IPS-18a (cell line): ENCODE data around the gene FERMT1.
"Not testable (repeated sequence)": the region's sequence is repeated elsewhere in the genome, so short reads cannot be mapped to it uniquely, and the experiment has no call there.

Source experiments
- H3K27ac ChIP-seq: one replicate; pipeline ENCODE4 v1.5.1; 2013; ENCODE audit warnings: low read length
- H3K27me3 ChIP-seq: one replicate; pipeline ENCODE4 v1.6.1; 2013; ENCODE audit warnings: mild to moderate bottlenecking, low read length; ENCODE audit not compliant: control insufficient read depth, insufficient read depth
- H3K36me3 ChIP-seq: one replicate; pipeline ENCODE4 v1.6.1; 2013; ENCODE audit warnings: low read depth, low read length; ENCODE audit not compliant: control insufficient read depth
- H3K4me1 ChIP-seq: one replicate; pipeline ENCODE4 v1.6.1; 2013; ENCODE audit warnings: low read depth, low read length; ENCODE audit not compliant: control insufficient read depth
- H3K4me3 ChIP-seq: one replicate; pipeline ENCODE4 v1.5.1; 2013; ENCODE audit warnings: low read length
- H3K9ac ChIP-seq: one replicate; pipeline ENCODE4 v1.6.1; 2013; ENCODE audit warnings: mild to moderate bottlenecking, low read length, moderate library complexity
- H3K9me3 ChIP-seq: one replicate; pipeline ENCODE4 v1.6.1; 2013; ENCODE audit warnings: low read depth, low read length; ENCODE audit not compliant: control insufficient read depth

The FERMT1 gene

GRCh38 chr20:6113951-6114350 is 8.9 kb downstream of the FERMT1 start:
- peaks cover 11% of the 10 kb centered on the region for H3K9me3 ChIP-seq
- H3K27ac ChIP-seq: no peak overlapping the region
- H3K4me1 ChIP-seq: no peaks in the 10 kb centered on the region
- no peak overlapping the region for H3K9ac ChIP-seq
- no peaks in the 10 kb centered on the region for H3K27me3 ChIP-seq
- H3K4me3 ChIP-seq: no peak overlapping the region
- H3K36me3 ChIP-seq: peaks cover 32% of the 10 kb centered on the region

GRCh38 chr20:6112965-6113364 is 9.9 kb downstream of the FERMT1 start:
- not testable (repeated sequence) for H3K4me1 ChIP-seq, H3K9ac ChIP-seq, H3K27ac ChIP-seq, H3K4me3 ChIP-seq, H3K27me3 ChIP-seq
- Histone ChIP-seq H3K36me3 (peaks cover 27% of the 10 kb centered on the region), H3K9me3 (peaks cover 11% of the 10 kb centered on the region)

GRCh38 chr20:6108330-6108729 is 14.5 kb downstream of the FERMT1 start:
- Histone ChIP-seq H3K36me3 (peaks cover 4% of the 10 kb centered on the region), H3K4me1 (no peaks in the 10 kb centered on the region), H3K9me3 (no peaks in the 10 kb centered on the region), H3K27ac (no peak overlapping the region), H3K27me3 (no peaks in the 10 kb centered on the region), H3K4me3 (no peak overlapping the region), H3K9ac (no peak overlapping the region)

GRCh38 chr20:6104493-6105188 is 18.2 kb downstream of the FERMT1 start:
- no peak overlapping the region for H3K9ac ChIP-seq
- no peak overlapping the region for H3K4me3 ChIP-seq
- no peaks in the 10 kb centered on the region for H3K27me3 ChIP-seq

GRCh38 chr20:6103301-6103700 is 19.5 kb downstream of the FERMT1 start:
- no peak overlapping the region for H3K9ac ChIP-seq
- H3K4me1 ChIP-seq: no peaks in the 10 kb centered on the region
- no peak overlapping the region for H3K4me3 ChIP-seq
- H3K36me3 ChIP-seq: no peaks in the 10 kb centered on the region
- H3K27me3 ChIP-seq: no peaks in the 10 kb centered on the region
- H3K27ac ChIP-seq: no peak overlapping the region
- H3K9me3 ChIP-seq: no peaks in the 10 kb centered on the region

More at GRCh38 chr20:6104493-6105188, 18.2 kb downstream of the FERMT1 start:
- Histone ChIP-seq H3K9me3 (no peaks in the 10 kb centered on the region), H3K4me1 (no peaks in the 10 kb centered on the region), H3K36me3 (no peaks in the 10 kb centered on the region), H3K27ac (no peak overlapping the region)

GRCh38 chr20:6101346-6101745 is 21.5 kb downstream of the FERMT1 start:
- H3K27me3 ChIP-seq: no peaks in the 10 kb centered on the region
- no peak overlapping the region for H3K4me3 ChIP-seq
- no peaks in the 10 kb centered on the region for H3K4me1 ChIP-seq
- no peak overlapping the region for H3K9ac ChIP-seq
- no peaks in the 10 kb centered on the region for H3K9me3 ChIP-seq
- no peaks in the 10 kb centered on the region for H3K36me3 ChIP-seq
- H3K27ac ChIP-seq: no peak overlapping the region

- Histone ChIP-seq H3K27ac (no peak overlapping the region), H3K36me3 (no peaks in the 10 kb centered on the region), H3K9me3 (no peaks in the 10 kb centered on the region), H3K9ac (no peak overlapping the region), H3K27me3 (no peaks in the 10 kb centered on the region), H3K4me1 (no peaks in the 10 kb centered on the region), H3K4me3 (no peak overlapping the region)
Measured at GRCh38 chr20:6100246-6100645, 22.6 kb downstream of the FERMT1 start.

GRCh38 chr20:6099819-6100218 is 23.0 kb downstream of the FERMT1 start:
- Histone ChIP-seq H3K27ac (no peak overlapping the region), H3K9ac (no peak overlapping the region), H3K4me3 (no peak overlapping the region), H3K4me1 (no peaks in the 10 kb centered on the region), H3K27me3 (no peaks in the 10 kb centered on the region), H3K36me3 (no peaks in the 10 kb centered on the region), H3K9me3 (no peaks in the 10 kb centered on the region)

- no peaks in the 10 kb centered on the region for H3K27me3 ChIP-seq
- H3K36me3 ChIP-seq: peaks cover 7% of the 10 kb centered on the region
- no peak overlapping the region for H3K27ac ChIP-seq
- no peaks in the 10 kb centered on the region for H3K9me3 ChIP-seq
- no peak overlapping the region for H3K9ac ChIP-seq
- H3K4me3 ChIP-seq: no peak overlapping the region
- no peaks in the 10 kb centered on the region for H3K4me1 ChIP-seq
Measured at GRCh38 chr20:6095409-6095808, 27.4 kb downstream of the FERMT1 start.

- Histone ChIP-seq H3K4me1 (no peaks in the 10 kb centered on the region), H3K36me3 (peaks cover 7% of the 10 kb centered on the region), H3K9ac (no peak overlapping the region), H3K9me3 (no peaks in the 10 kb centered on the region), H3K27ac (no peak overlapping the region), H3K27me3 (no peaks in the 10 kb centered on the region), H3K4me3 (no peak overlapping the region)
Measured at GRCh38 chr20:6094565-6094964, 28.3 kb downstream of the FERMT1 start.

GRCh38 chr20:6094063-6094462 is 28.8 kb downstream of the FERMT1 start:
- Histone ChIP-seq H3K27ac (no peak overlapping the region), H3K4me3 (no peak overlapping the region)

GRCh38 chr20:6091661-6092060 is 31.2 kb downstream of the FERMT1 start:
- Histone ChIP-seq H3K4me3 (no peak overlapping the region), H3K9me3 (no peaks in the 10 kb centered on the region), H3K36me3 (peaks cover 7% of the 10 kb centered on the region), H3K27ac (no peak overlapping the region), H3K4me1 (no peaks in the 10 kb centered on the region), H3K9ac (no peak overlapping the region), H3K27me3 (no peaks in the 10 kb centered on the region)

More at GRCh38 chr20:6094063-6094462, 28.8 kb downstream of the FERMT1 start:
- no peaks in the 10 kb centered on the region for H3K9me3 ChIP-seq
- H3K27me3 ChIP-seq: no peaks in the 10 kb centered on the region
- H3K36me3 ChIP-seq: peaks cover 7% of the 10 kb centered on the region
- no peak overlapping the region for H3K9ac ChIP-seq
- no peaks in the 10 kb centered on the region for H3K4me1 ChIP-seq
